ENCODE results near the gene TMEM163.

DNA sequence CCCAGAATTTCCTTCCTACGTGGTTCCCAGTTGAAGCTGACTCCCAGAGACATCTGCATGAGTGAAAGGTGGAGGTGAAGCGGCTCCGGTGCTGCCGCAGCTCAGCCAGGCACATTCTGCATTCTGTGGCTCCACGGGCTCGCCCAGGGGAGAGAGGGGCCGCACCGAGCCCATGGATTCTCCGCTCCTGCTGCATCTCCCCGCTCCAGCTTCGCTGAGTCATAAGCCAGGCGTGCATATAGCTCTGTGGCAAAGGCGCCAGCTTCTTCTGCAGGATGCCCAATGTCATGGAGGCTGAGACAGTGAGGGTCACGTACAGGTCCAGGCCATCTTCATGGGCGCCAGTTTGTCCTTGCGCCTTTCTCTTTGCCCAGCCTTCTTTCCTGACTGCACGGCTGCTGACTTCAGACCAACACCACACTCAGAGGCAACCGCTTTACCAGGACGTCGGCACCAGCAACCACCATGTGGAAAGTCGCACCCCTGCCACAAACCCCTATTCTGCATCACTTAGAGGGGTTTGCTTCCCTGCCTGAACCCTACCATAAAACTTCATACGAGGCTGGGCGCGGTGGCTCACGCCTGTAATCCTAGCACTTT, 249.2 kb downstream of the TMEM163 start:
- TF ChIP-seq CTCF (IDR thresholded peaks at IDR 0.05; ENCODE audit: extremely low read depth in 1 of 2, insufficient read depth in 1 of 2, low read depth in 1 of 2, low read length in 2 of 2) (no peak), GATA2 (IDR thresholded peaks at IDR 0.05; ENCODE audit: insufficient read depth, insufficient read length, low read depth, low read length) (no peak), POLR2A (IDR thresholded peaks at IDR 0.05; ENCODE audit: low read depth, low read length) (no peak), EZH2 (IDR thresholded peaks at IDR 0.05; ENCODE audit: borderline replicate concordance, low read depth, low read length, severe bottlenecking) (no peak)
